GM12864 (cell line): ENCODE measurements around the gene SIPA1L3.

ENCODE experiments used
- DNase-seq: peaks from one replicate; pipeline ENCODE4 v3.0.0-alpha.2; 2011; ENCODE audit warnings: low read depth
- H3K4me3 ChIP-seq: 2 replicates; pipeline ENCODE4 v1.5.1; 2011; ENCODE audit warnings: mild to moderate bottlenecking, low read depth, low read length, control low read depth
- TF ChIP-seq, protein P1 (sequence below): IDR thresholded peaks from 2 replicates; pipeline ENCODE4 v1.5.1; 2011; ENCODE audit warnings: low read depth, mild to moderate bottlenecking, moderate library complexity, low read length, control low read depth, inconsistent platforms; ENCODE audit errors: missing control alignments

SIPA1L3 gene

DNA sequence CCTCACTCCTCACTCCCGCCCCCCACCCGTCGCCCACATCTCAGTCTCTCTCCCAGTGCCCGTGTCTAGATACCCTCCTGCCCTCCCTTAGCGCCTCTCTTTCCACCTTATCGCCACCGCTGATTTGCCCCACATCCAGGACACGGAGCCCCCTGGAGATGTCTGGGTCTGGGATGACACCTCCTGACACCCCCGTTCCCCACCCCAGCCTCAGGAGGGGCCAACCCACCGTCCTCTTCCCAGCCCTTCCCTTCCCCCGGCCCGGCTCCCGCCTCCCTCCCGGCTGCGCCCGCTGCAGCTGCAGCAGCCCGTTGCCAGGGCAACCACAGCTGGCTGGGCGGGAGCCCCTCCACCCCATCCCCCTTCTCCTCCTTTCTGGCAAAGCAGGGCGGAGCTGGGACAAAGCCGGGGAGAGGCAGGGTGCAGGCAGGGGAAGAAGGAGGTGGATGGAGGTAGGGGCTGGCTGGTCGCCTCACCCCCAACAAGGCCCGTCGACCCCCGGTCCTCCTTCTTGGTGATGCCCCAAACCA lies 303.5 kb downstream of the SIPA1L3 start:
- TF ChIP-seq, protein P1, sequence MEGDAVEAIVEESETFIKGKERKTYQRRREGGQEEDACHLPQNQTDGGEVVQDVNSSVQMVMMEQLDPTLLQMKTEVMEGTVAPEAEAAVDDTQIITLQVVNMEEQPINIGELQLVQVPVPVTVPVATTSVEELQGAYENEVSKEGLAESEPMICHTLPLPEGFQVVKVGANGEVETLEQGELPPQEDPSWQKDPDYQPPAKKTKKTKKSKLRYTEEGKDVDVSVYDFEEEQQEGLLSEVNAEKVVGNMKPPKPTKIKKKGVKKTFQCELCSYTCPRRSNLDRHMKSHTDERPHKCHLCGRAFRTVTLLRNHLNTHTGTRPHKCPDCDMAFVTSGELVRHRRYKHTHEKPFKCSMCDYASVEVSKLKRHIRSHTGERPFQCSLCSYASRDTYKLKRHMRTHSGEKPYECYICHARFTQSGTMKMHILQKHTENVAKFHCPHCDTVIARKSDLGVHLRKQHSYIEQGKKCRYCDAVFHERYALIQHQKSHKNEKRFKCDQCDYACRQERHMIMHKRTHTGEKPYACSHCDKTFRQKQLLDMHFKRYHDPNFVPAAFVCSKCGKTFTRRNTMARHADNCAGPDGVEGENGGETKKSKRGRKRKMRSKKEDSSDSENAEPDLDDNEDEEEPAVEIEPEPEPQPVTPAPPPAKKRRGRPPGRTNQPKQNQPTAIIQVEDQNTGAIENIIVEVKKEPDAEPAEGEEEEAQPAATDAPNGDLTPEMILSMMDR = no peak
- H3K4me3 ChIP-seq = no peak overlapping the region
- DNase-seq = no peak

DNA sequence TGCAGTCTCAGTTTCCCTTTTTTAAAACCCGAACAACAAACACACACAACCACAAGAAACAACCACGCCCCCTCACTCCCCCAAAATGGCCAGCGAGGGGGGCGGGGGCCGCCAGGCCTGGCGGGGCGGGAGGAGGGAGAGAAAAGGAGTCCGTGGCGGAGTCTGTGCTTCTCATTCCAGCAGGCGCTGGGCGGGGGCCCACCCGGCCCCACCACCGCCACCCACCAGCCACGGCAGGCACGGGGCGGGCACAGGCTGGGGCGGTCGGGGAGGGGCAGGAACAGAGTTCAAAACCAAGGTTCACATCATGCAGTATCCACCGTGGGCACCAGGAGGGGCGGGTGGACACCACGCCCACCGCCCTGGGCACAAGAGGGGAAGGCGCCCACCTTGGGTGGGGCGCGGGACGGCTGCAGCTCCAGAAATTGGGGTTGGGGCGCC lies 304.2 kb downstream of the SIPA1L3 start:
- no peak overlapping the region for H3K4me3 ChIP-seq
- no peak for DNase-seq
- TF ChIP-seq, protein P1 = peak; percentile 8

DNA sequence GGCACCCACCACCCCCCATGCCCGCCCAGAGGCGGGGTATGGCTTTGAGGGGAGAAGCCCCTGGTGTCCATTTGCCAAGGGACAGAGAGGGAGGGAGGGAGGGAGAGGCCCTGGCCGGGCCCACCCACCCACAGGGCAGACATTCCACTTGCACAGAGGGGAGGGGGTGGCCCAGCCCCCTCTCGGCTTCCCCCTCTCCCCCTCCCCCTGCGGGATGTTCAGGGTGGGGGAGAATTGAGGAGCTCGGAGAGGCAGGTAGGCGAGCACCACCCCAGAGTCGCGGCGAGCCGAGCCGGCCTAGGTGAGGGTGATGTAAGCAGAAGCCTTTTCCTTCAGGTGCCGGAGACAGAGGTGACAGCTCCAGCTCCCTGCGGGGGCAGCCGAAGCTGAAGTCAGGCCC lies 304.8 kb downstream of the SIPA1L3 start:
- no peak for DNase-seq
- TF ChIP-seq, protein P1 = no peak
- no peak overlapping the region for H3K4me3 ChIP-seq

DNA sequence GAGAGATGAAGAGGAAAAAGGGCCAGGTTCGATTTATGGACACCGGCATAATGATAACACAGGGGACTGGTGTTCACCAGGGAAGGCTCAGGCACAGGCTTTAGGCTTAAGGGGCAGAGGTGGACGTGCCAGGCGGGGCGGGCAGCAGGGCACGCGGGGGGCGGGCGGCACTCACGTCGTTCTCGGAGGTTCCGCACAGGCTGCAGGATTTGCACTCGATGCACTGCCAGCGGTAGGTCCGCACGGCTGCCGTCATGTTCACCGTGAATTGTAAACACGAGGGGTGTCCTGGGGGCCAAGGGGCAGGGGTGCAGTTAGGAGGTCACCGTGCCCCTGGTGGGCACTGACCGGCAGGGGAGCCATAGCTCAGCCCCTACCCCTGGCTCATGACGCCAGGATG lies 306.5 kb downstream of the SIPA1L3 start:
- TF ChIP-seq, protein P1 = no peak
- DNase-seq = no peak
- no peak overlapping the region for H3K4me3 ChIP-seq

DNA sequence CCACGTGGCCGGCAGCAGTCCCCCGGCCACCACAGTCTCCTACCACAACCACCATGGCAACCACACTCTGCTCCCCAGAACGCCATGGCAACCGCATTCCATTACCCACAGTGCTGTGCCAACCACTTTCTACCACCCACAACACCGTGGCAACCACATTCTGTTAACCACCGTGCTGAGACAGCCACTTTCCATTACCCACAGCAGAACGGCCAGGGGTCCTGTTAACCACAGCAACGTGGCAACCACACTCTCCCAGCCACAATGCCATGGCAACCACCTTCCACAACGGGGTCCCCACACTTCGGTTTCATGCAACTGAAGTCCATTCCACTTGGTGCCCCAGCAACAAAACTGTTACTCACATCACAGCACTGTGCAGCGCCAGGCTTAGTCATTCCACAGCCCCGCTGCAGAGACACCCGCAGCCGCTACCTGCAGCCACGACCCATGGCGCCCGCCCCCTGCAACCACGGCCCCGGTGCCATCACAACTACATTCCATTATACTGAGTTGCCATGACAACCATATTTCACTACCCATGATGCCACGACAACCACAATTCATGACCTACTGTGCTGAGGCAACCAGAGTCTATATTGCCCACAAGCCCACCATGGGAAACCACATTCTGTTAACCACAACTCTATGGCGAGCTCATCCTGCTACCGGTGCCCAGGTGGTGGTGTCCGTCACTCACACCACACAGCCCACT lies 307.1 kb downstream of the SIPA1L3 start:
- TF ChIP-seq, protein P1 = no peak
- no peak for DNase-seq
- no peak overlapping the region for H3K4me3 ChIP-seq

DNA sequence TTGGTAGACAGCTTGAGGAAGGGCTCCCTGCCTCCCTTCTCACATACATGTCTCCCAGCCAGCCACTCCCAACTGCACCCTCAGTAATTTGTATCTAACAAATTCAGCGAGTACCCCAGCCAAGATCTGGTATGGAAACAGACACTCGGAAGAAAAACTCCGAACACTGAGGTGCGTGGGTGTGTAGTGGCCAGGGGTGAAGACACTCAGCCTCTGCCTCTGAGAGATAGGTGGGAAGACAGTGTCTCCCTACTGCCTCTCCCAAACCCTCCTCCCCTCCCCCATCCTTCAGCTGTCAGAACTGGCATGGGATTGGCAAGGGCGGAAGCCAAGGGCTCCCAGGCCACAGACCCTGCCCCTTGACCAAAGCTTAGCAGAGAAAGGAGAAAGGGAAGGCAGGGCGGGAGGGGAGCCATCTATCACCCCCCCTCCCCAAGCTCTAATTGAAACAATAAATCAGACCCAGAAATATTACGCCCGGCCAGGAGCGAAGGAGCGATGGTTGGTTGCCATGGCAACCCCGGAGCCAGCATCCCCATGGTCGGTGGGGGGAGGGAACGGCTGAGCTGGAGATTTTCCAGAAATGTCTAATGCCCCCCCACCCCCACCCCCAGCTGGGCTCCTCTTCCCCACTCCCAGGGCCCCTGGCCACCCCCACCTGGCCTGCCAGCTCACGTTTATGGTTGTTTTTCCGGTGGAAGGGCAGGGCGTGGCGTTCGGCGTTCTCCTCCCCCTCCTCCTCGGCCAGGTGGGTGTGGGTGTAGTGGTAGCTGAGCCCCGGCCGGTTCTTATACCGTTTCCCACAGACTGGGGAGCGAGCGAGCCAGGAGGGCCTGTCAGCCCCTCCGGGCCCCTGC lies 310.0 kb downstream of the SIPA1L3 start:
- TF ChIP-seq, protein P1 = no peak
- no peak overlapping the region for H3K4me3 ChIP-seq
- DNase-seq = no peak
